Measurements from ENCODE around the gene CRYBA4. TPM values are rescaled to one million over a fixed set of nuclear protein-coding genes. Genes with fewer than 3 reads are reported as not detected.
A peak's percentile ranks its signal among the peaks of the same experiment; 100 is the strongest.

CRYBA4 gene
- total and polyA plus RNA-seq, 4 donors: not detected

DNA sequence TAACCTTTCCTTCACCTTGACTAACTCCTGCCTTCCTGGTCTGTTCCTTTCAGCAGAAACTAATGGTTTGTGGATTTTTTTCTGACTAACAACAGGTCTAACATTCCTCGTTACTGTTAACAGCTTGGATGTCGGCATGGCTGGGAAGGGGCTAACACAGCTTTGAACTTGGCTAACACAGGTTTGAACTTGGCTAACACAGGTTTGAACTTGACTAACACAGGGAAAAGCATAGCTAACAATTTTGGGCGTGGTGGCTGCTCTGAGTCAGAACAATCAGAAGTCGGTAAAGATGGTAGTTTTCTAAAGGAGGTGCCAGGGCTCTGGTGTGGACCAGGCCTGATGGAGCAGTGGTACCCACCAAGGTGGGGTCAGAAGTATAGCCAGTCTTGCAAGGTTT lies 51.7 kb downstream of the CRYBA4 start:
- Histone ChIP-seq H3K9me3 (ENCODE audit: control insufficient read depth in 4 of 4, low read length in 3 of 4) (no peaks in the 10 kb centered on the region), H3K36me3 (ENCODE audit: control insufficient read depth in 4 of 4, insufficient read depth in 3 of 4, low read depth in 1 of 4, low read length in 3 of 4) (no peaks in the 10 kb centered on the region), H3K4me3 (ENCODE audit: low read depth in 1 of 3, low read length in 3 of 3) (peak overlapping the region; percentile 50 to 83 (median 66)), H3K4me1 (ENCODE audit: control insufficient read depth in 4 of 4, insufficient read depth in 4 of 4, low read length in 3 of 4) (peaks cover 0 to 20% (median 10%) of the 10 kb centered on the region in 4 donors), H3K27me3 (ENCODE audit: control insufficient read depth in 4 of 4, insufficient read depth in 4 of 4, low read length in 3 of 4) (no peaks in the 10 kb centered on the region), H3K27ac (ENCODE audit: low read depth in 1 of 2, low read length in 2 of 2) (peak overlapping the region; percentile 81 to 87), H3K9ac (ENCODE audit: low read depth in 1 of 2, low read length in 2 of 2) (peak overlapping the region; percentile 70 to 74)
- TF ChIP-seq, protein P1, sequence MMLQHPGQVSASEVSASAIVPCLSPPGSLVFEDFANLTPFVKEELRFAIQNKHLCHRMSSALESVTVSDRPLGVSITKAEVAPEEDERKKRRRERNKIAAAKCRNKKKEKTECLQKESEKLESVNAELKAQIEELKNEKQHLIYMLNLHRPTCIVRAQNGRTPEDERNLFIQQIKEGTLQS (IDR thresholded peaks at IDR 0.05): no peak
- TF ChIP-seq JUND (IDR thresholded peaks at IDR 0.05) (no peak), RXRA (IDR thresholded peaks at IDR 0.05) (no peak), NR2F2 (IDR thresholded peaks at IDR 0.05) (no peak), YY1 (IDR thresholded peaks at IDR 0.05) (no peak), FOXA2 (IDR thresholded peaks at IDR 0.05) (no peak)
- TF ChIP-seq, protein P2, sequence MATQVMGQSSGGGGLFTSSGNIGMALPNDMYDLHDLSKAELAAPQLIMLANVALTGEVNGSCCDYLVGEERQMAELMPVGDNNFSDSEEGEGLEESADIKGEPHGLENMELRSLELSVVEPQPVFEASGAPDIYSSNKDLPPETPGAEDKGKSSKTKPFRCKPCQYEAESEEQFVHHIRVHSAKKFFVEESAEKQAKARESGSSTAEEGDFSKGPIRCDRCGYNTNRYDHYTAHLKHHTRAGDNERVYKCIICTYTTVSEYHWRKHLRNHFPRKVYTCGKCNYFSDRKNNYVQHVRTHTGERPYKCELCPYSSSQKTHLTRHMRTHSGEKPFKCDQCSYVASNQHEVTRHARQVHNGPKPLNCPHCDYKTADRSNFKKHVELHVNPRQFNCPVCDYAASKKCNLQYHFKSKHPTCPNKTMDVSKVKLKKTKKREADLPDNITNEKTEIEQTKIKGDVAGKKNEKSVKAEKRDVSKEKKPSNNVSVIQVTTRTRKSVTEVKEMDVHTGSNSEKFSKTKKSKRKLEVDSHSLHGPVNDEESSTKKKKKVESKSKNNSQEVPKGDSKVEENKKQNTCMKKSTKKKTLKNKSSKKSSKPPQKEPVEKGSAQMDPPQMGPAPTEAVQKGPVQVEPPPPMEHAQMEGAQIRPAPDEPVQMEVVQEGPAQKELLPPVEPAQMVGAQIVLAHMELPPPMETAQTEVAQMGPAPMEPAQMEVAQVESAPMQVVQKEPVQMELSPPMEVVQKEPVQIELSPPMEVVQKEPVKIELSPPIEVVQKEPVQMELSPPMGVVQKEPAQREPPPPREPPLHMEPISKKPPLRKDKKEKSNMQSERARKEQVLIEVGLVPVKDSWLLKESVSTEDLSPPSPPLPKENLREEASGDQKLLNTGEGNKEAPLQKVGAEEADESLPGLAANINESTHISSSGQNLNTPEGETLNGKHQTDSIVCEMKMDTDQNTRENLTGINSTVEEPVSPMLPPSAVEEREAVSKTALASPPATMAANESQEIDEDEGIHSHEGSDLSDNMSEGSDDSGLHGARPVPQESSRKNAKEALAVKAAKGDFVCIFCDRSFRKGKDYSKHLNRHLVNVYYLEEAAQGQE (IDR thresholded peaks at IDR 0.05): no peak
- DNase-seq (ENCODE audit: low spot score): no peak
- WGBS: 43% methylated on average over 4 of the region's 4 CpGs

DNA sequence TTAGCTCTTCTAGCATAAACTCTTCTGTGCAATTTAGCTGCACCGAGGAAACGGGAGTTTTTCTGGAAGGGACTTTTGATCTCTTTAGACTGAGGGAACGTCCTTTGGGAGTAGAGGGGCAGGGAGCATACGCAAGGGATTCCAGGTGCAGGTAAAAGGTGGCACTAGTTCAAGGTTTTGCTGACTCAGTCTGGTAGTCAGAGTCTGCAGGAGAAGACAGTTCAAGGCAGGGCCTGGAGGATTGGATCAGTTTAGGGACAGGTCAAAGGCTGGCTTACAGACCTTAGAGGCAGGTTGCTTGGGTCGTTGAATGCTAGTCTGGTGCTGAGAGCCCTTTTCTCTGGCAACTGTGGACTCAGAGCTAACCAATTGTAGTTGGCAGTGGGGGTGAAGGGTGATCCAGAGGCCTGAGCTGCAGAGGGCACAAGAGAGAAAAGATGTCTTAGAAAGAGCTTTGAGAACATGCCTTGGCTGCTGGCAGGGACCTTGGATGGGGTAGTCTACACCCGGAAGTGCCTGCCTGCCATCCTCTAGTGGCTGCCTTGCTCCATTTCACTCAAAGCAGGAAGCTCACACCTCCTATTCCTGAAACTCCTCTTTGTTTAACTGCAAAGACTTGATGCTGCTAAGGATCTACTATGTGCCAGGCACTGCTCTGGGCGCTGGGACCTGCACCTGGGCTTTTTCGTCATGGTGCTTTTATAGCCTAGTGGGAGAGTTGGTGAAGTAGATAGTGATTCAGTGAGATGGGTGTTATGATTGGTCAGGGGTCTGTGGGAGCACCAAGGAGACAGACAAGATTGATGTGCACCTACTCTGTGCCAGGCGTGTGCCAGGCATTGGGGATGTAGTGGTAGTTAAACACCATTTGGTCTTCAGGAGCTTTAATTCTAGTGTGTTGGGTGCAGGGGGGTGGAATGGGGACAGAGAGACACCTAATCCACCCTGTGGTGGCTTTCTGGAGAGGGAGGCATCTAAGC lies 52.7 kb downstream of the CRYBA4 start:
- H3K4me3 ChIP-seq (ENCODE audit: low read depth in 1 of 3, low read length in 3 of 3): no peak overlapping the region
- no peak overlapping the region for H3K9ac ChIP-seq (ENCODE audit: low read depth in 1 of 2, low read length in 2 of 2)
- H3K27me3 ChIP-seq (ENCODE audit: control insufficient read depth in 4 of 4, insufficient read depth in 4 of 4, low read length in 3 of 4): no peaks in the 10 kb centered on the region
- H3K4me1 ChIP-seq (ENCODE audit: control insufficient read depth in 4 of 4, insufficient read depth in 4 of 4, low read length in 3 of 4): peaks cover 0 to 20% (median 10%) of the 10 kb centered on the region in 4 donors
- H3K9me3 ChIP-seq (ENCODE audit: control insufficient read depth in 4 of 4, low read length in 3 of 4): no peaks in the 10 kb centered on the region
- 81% methylated on average over 9 of the region's 9 CpGs for WGBS
- H3K36me3 ChIP-seq (ENCODE audit: control insufficient read depth in 4 of 4, insufficient read depth in 3 of 4, low read depth in 1 of 4, low read length in 3 of 4): no peaks in the 10 kb centered on the region
- DNase-seq (ENCODE audit: low spot score): no peak
- no peak for TF ChIP-seq JUND (IDR thresholded peaks at IDR 0.05)
- TF ChIP-seq, protein P3, sequence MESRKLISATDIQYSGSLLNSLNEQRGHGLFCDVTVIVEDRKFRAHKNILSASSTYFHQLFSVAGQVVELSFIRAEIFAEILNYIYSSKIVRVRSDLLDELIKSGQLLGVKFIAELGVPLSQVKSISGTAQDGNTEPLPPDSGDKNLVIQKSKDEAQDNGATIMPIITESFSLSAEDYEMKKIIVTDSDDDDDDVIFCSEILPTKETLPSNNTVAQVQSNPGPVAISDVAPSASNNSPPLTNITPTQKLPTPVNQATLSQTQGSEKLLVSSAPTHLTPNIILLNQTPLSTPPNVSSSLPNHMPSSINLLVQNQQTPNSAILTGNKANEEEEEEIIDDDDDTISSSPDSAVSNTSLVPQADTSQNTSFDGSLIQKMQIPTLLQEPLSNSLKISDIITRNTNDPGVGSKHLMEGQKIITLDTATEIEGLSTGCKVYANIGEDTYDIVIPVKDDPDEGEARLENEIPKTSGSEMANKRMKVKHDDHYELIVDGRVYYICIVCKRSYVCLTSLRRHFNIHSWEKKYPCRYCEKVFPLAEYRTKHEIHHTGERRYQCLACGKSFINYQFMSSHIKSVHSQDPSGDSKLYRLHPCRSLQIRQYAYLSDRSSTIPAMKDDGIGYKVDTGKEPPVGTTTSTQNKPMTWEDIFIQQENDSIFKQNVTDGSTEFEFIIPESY (IDR thresholded peaks at IDR 0.05): no peak
- TF ChIP-seq TAF1 (conservative IDR thresholded peaks at IDR 0.05): no peak
- TF ChIP-seq, protein P1 (IDR thresholded peaks at IDR 0.05): no peak
- no peak for TF ChIP-seq RXRA (IDR thresholded peaks at IDR 0.05)
- TF ChIP-seq HNF4G (IDR thresholded peaks at IDR 0.05): no peak
- TF ChIP-seq GABPA (IDR thresholded peaks at IDR 0.05 in 1 of 2, conservative IDR thresholded peaks at IDR 0.05 in 1 of 2): no peak
- no peak for TF ChIP-seq RAD21 (IDR thresholded peaks at IDR 0.05)
- TF ChIP-seq NR2F2 (IDR thresholded peaks at IDR 0.05): no peak
- TF ChIP-seq EGR1 (IDR thresholded peaks at IDR 0.05; ENCODE audit: low read depth in 2 of 2): no peak
- TF ChIP-seq SP1 (IDR thresholded peaks at IDR 0.05): no peak
- TF ChIP-seq, protein P2 (IDR thresholded peaks at IDR 0.05): no peak
- no peak overlapping the region for H3K27ac ChIP-seq (ENCODE audit: low read depth in 1 of 2, low read length in 2 of 2)

All from liver (tissue), 9 donors.